Gastroesophageal sphincter (tissue), 4 donors: ENCODE measurements around the gene TMEM131L. TPM values are rescaled to one million over a fixed set of nuclear protein-coding genes. Genes with fewer than 3 reads are reported as not detected.
A peak's percentile ranks its signal among the peaks of the same experiment; 100 is the strongest.

Source experiments
- ATAC-seq: fragments of 150-250 bp; one replicate; pipeline ENCODE4 v1.9.1; 2016; ENCODE audit warnings: mild to moderate bottlenecking, moderate library complexity
- H3K27ac ChIP-seq, 4 donors: fragments of 200-600 bp; sonication (generic) in 3 of 4; 1 replicate in 3 of 4; 2 replicates in 1 of 4; pipeline ENCODE4 v1.5.1; 2016 to 2019
- H3K27me3 ChIP-seq: fragments of 200-600 bp; sonication (generic); one replicate; pipeline ENCODE4 v1.5.1; 2019
- H3K36me3 ChIP-seq, 2 donors: fragments of 200-600 bp; sonication (generic); one replicate each; pipeline ENCODE4 v1.5.1; 2019; ENCODE audit warnings: control low read depth in 1 of 2
- H3K4me1 ChIP-seq, 3 donors: fragments of 200-600 bp; sonication (generic); 1 replicate in 2 of 3; 2 replicates in 1 of 3; pipeline ENCODE4 v1.5.1; 2016 to 2019; ENCODE audit warnings: control low read depth in 2 of 3
- H3K4me3 ChIP-seq, 2 donors: fragments of 200-600 bp; sonication (generic); one replicate each; pipeline ENCODE4 v1.5.1; 2019; ENCODE audit warnings: mild to moderate bottlenecking in 1 of 2, moderate library complexity in 1 of 2
- H3K9me3 ChIP-seq, 3 donors: fragments of 200-600 bp; sonication (generic); one replicate each; pipeline ENCODE4 v1.5.1; 2017 to 2019; ENCODE audit warnings: control low read depth in 2 of 3
- CTCF ChIP-seq, 4 experiments: fragments of 200-600 bp in 2 of 4; fragments of 450-650 bp in 2 of 4; sonication (generic) in 1 of 4; IDR thresholded peaks; one replicate each; pipeline ENCODE4 v1.5.1; 2017 to 2019; ENCODE audit warnings: antibody characterized with exemption in 4 of 4, mild to moderate bottlenecking in 2 of 4, moderate library complexity in 2 of 4
- EP300 ChIP-seq: sonication (generic); formaldehyde crosslinking; IDR thresholded peaks from one replicate; pipeline ENCODE4 v1.6.1; 2017; ENCODE audit warnings: antibody characterized with exemption, mild to moderate bottlenecking
- POLR2A ChIP-seq, 2 donors: fragments of 450-650 bp; IDR thresholded peaks; one replicate each; pipeline ENCODE4 v1.6.1; 2017; ENCODE audit warnings: antibody characterized with exemption in 2 of 2, mild to moderate bottlenecking in 2 of 2, moderate library complexity in 1 of 2
- POLR2AphosphoS5 ChIP-seq: sonication (generic); formaldehyde crosslinking; IDR thresholded peaks from one replicate; pipeline ENCODE4 v1.6.1; 2017; ENCODE audit warnings: antibody characterized with exemption
- WGBS, 2 donors: methylation state at CpG; one replicate each; pipeline ENCODE4 v1.1.5; 2018; ENCODE audit warnings: low coverage in 1 of 2; 5-methylcytosine and 5-hydroxymethylcytosine counted together
- total RNA-seq, 4 donors: library from RNA; depleted of rRNA; stranded (reverse); fragments of >200 nt; gene quantifications; one replicate each; pipeline ENCODE4 v1.1.0, GENCODE V29; 2016

TMEM131L gene
- total RNA-seq, 4 donors from 2014 or later, result 14.2 to 24.0 (median 18.4) TPM

GRCh38 chr4:153628796-153629315 lies 162.7 kb downstream of the TMEM131L start:
- Histone ChIP-seq H3K4me1 (no peaks in the 10 kb centered on the region), H3K36me3 (peaks cover 0 to 100% of the 10 kb centered on the region in 2 donors), H3K27ac (no peak overlapping the region), H3K4me3 (no peak overlapping the region), H3K27me3 (no peaks in the 10 kb centered on the region), H3K9me3 (no peaks in the 10 kb centered on the region)
- TF ChIP-seq CTCF (IDR thresholded peaks at IDR 0.05), result no peak
- TF ChIP-seq EP300, result no peak
- no peak for TF ChIP-seq POLR2AphosphoS5
- TF ChIP-seq POLR2A (IDR thresholded peaks at IDR 0.05), result no peak
- 77 to 86% methylated on average over 6 to 8 of the region's 8 CpGs for WGBS, 2 donors
- no peak for ATAC-seq

- no peak overlapping the region for H3K27ac ChIP-seq
- H3K36me3 ChIP-seq, result peaks cover 0 to 100% of the 10 kb centered on the region in 2 donors
- H3K4me1 ChIP-seq, result no peaks in the 10 kb centered on the region
- H3K27me3 ChIP-seq, result no peaks in the 10 kb centered on the region
- TF ChIP-seq EP300 (no peak), POLR2AphosphoS5 (no peak)
- H3K9me3 ChIP-seq, result no peaks in the 10 kb centered on the region
- no peak for ATAC-seq
- H3K4me3 ChIP-seq, result no peak overlapping the region
Observed at GRCh38 chr4:153629776-153630175, 163.6 kb downstream of the TMEM131L start.

- Histone ChIP-seq H3K36me3 (peaks cover 0 to 80% of the 10 kb centered on the region in 2 donors), H3K4me1 (no peaks in the 10 kb centered on the region), H3K9me3 (no peaks in the 10 kb centered on the region), H3K27ac (no peak overlapping the region), H3K4me3 (no peak overlapping the region), H3K27me3 (no peaks in the 10 kb centered on the region)
- TF ChIP-seq POLR2AphosphoS5, result no peak
- TF ChIP-seq CTCF (IDR thresholded peaks at IDR 0.05), result peak; percentile 25 to 55 (median 46)
- ATAC-seq, result no peak
- 72% methylated on average over 3 of the region's 3 CpGs for WGBS, 2 donors
Observed at GRCh38 chr4:153634738-153635353, 168.7 kb downstream of the TMEM131L start.

GRCh38 chr4:153635846-153636245 lies 169.7 kb downstream of the TMEM131L start:
- no peak for ATAC-seq
- TF ChIP-seq POLR2A (IDR thresholded peaks at IDR 0.05) (no peak), CTCF (IDR thresholded peaks at IDR 0.05) (no peak), POLR2AphosphoS5 (no peak), EP300 (no peak)
- Histone ChIP-seq H3K27me3 (no peaks in the 10 kb centered on the region), H3K36me3 (peaks cover 0 to 70% of the 10 kb centered on the region in 2 donors), H3K27ac (no peak overlapping the region), H3K4me3 (no peak overlapping the region), H3K9me3 (no peaks in the 10 kb centered on the region), H3K4me1 (no peaks in the 10 kb centered on the region)
- 60 to 64% methylated on average over 4 to 6 of the region's 6 CpGs for WGBS, 2 donors

GRCh38 chr4:153637201-153637600 lies 171.0 kb downstream of the TMEM131L start:
- Histone ChIP-seq H3K9me3 (no peaks in the 10 kb centered on the region), H3K36me3 (peaks cover 0 to 56% of the 10 kb centered on the region in 2 donors), H3K27ac (no peak overlapping the region), H3K4me3 (no peak overlapping the region), H3K27me3 (no peaks in the 10 kb centered on the region), H3K4me1 (no peaks in the 10 kb centered on the region)
- no peak for ATAC-seq
- TF ChIP-seq EP300, result no peak
- no peak for TF ChIP-seq CTCF (IDR thresholded peaks at IDR 0.05)
- TF ChIP-seq POLR2A (IDR thresholded peaks at IDR 0.05), result no peak
- TF ChIP-seq POLR2AphosphoS5, result no peak
- WGBS, 2 donors, result 86 to 90% methylated on average over 1 of the region's 3 CpGs
